ENCODE measurements around the gene DLG1. TPM values are rescaled to one million over a fixed set of nuclear protein-coding genes. Genes with fewer than 3 reads are reported as not detected.
A peak's percentile ranks its signal among the peaks of the same experiment; 100 is the strongest.

DLG1 gene
- total and polyA plus RNA-seq, 9 of the 15 experiments (the other 6 are each of a cell fraction or from before 2014, with no cell fraction given), result 9.4 to 63.5 (median 43.6) TPM

- TF ChIP-seq U2AF2 (optimal IDR thresholded peaks at IDR 0.05; ENCODE audit: low read depth, low read length) (no peak), GABPB1 (CRISPR knock-in tag; IDR thresholded peaks at IDR 0.05) (no peak), GABPA (tag; conservative IDR thresholded peaks at IDR 0.05; ENCODE audit: low read depth) (no peak), PTBP1 (IDR thresholded peaks at IDR 0.05; ENCODE audit: low read depth, low read length) (no peak), MLLT1 (IDR thresholded peaks at IDR 0.05) (0 out of 4 replicates have a peak, but pooled peaks of 1 of the 2 experiments have one; percentile 43), CREM (IDR thresholded peaks at IDR 0.05; ENCODE audit: low read depth) (peak; percentile 44), MAZ (CRISPR knock-in tag; conservative IDR thresholded peaks at IDR 0.05 in 1 of 2, IDR thresholded peaks at IDR 0.05 in 1 of 2) (no peak), ATF7 (IDR thresholded peaks at IDR 0.05) (no peak), MBD2 (IDR thresholded peaks at IDR 0.05; ENCODE audit: borderline replicate concordance, low read depth) (no peak), TCF7 (IDR thresholded peaks at IDR 0.05; ENCODE audit: borderline replicate concordance) (peak; percentile 41; the same call in 1 of the 2 replicates), PBX2 (CRISPR knock-in tag; IDR thresholded peaks at IDR 0.05; ENCODE audit: low read depth) (no peak), PBX2 (tag; conservative IDR thresholded peaks at IDR 0.05; ENCODE audit: low read depth) (no peak), CBX5 (IDR thresholded peaks at IDR 0.05; ENCODE audit: borderline replicate concordance, low read depth) (no peak), ZNF780A (CRISPR knock-in tag; IDR thresholded peaks at IDR 0.05) (no peak), U2AF1 (optimal IDR thresholded peaks at IDR 0.05; ENCODE audit: low read depth, low read length) (no peak), HSF4 (CRISPR knock-in tag; IDR thresholded peaks at IDR 0.05; ENCODE audit: borderline replicate concordance) (no peak), PRDM10 (IDR thresholded peaks at IDR 0.05; ENCODE audit: partially characterized antibody) (peak; percentile 6), CTCF (IDR thresholded peaks at IDR 0.05 in 2 of 3, conservative IDR thresholded peaks at IDR 0.05 in 1 of 3; ENCODE audit: insufficient read depth in 2 of 3, low read depth in 1 of 3, low read length in 3 of 3) (no peak)
These were observed 45.4 kb upstream of the DLG1 start (continued) for GRCh38 chr3:197343656-197344408.
